Measurements from ENCODE around the gene KRTAP5-2.

- TF ChIP-seq CTCF (conservative IDR thresholded peaks at IDR 0.05): no peak
- TF ChIP-seq EZH2 (IDR thresholded peaks at IDR 0.05; ENCODE audit: low read depth): no peak
Measured at GRCh38 chr11:1565904-1566247, 32.2 kb downstream of the KRTAP5-2 start.

Measured in PC-9 (cell line).